Measurements from ENCODE around the gene ZNF479.
"Not testable (repeated sequence)": the region's sequence is repeated elsewhere in the genome, so short reads cannot be mapped to it uniquely, and the experiment has no call there.

Gene ZNF479

DNA sequence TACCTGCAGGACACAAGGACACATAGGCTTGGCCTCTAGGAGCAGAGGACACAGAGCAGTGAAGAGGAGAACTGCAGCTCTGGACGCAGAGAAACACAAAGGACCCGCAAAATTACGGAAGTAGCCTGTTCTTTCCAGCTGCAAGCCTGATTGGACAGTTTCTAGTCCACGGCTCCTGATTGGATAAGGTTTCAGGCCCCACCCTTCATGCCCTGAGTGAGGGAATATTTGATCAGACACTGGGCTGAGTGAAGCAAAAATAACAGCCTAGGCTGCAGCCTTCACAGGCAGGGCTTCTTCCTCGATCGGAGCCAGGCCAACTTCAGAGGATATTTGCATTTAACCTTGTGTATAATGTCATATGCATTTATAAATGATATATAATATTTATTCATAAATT, at the start of gene ZNF479:
ZNF479 (minus strand) TSS at position 101 of the 400 bp plus-strand sequence. CDS start 112 bp downstream, outside the sequence.
- DNase-seq (ENCODE audit: low read depth) = not testable (repeated sequence)

- no peak for DNase-seq (ENCODE audit: low read depth)
Observed at GRCh38 chr7:57182031-57182430, 49.8 kb upstream of the ZNF479 start.

GRCh38 chr7:57181281-57181680, 49.0 kb upstream of the ZNF479 start:
- DNase-seq (ENCODE audit: low read depth) = no peak

DNA sequence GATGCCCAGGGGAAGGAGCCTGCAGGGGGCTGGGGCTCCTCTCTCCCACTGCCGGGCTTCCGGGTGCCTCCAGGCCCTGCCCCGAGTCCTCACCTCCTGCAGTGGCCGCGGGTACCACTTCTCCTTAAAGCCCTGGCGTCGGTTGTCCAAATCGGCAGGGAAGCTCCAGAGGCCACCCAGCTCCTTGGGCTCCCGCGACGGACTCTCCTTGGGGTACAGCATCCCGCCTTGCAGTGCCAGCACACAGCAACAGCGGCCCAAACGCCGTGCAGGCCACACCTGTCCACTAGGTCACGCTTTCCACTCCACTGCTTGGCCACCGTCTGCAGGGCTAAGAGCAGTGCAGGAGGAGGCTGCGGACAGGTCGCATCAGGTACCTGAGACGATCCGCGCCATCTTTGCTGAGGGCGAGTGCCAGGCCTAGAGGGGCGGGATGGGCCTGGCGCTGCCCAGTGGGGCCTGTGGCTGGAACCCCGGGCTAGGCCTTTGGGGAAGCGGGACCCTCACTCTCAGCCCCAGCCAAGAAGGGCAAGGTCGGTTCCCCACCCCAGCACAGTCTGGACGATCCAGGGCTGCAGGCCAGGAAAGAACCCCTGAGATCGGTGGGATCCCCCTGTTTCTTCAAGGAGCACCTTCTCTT, 47.7 kb upstream of the ZNF479 start:
- DNase-seq (ENCODE audit: low read depth) = no peak

- no peak for DNase-seq (ENCODE audit: low read depth)
Observed at GRCh38 chr7:57178768-57179139, 46.5 kb upstream of the ZNF479 start.

GRCh38 chr7:57177856-57178767, 45.9 kb upstream of the ZNF479 start:
- DNase-seq (ENCODE audit: low read depth) = no peak

DNA sequence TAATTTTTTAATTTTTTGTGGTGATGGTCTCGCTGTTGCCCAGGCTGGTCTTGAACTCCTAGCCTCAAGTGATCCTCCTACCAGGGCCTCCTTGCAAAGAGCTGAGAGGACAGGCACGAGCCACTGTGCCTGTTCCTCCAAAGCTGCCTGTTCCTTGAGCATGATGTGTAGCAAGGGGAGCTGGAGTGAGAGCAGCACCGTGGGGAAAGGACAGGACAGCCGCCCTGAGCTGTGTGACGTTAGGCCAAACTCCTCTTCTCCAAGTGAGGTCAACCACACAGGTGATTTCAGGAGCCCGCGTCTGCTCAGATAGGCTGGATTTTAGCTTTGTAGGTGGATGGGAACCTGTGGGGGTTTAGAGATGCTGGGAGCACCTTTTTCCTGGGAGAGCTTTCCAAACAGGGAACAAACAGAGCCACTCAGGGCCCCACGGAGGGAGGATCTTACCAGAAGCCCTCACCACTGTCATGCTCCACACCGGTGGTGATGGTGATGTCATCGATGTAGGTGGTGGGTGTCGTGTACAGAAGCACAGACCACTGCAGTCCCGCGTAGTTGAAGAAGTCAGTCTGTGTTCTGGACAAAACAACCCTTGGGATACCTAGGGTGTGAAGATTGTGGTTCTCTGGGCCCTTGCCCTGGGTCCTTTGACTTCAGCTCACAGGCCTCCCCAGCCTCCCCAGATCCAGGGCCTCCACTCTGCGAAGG, 44.8 kb upstream of the ZNF479 start:
- no peak for DNase-seq (ENCODE audit: low read depth)

DNA sequence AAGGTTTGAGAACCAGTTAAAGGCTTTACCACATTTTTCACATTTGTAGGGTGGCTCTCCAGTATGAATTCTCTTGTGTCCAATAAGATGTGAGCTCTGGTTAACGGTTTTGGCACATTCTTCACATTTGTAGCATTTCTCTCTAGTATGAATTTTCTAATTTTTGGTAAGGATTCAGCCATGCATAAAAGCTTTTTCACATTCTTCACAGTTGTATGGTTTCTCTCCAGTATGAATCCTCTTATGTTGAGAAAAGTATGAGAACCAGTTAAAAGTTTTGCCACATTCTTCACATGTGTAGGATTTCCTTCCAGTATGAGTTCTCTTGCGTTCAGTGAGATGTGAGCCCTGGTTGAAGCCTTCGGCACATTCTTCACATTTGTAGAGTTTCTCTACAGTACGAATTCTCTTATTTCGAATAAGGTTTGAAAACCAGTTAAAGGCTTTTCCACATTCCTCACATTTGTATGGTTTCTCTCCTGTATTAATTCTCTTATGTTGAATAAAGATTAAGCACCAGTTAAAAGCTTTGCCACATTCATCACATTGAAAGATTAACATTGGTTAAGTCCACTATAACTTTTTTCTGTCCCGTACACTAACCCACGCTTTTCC, 33.2 kb upstream of the ZNF479 start:
- DNase-seq (ENCODE audit: low read depth) = no peak

- DNase-seq (ENCODE audit: low read depth) = not testable (repeated sequence)
Observed at GRCh38 chr7:57120123-57120784, 12.0 kb downstream of the ZNF479 start.

Measured in stimulated activated CD8-positive, alpha-beta memory T cell treated with anti-CD3 and anti-CD28 coated beads, Interleukin-12 subunit alpha, Interleukin-12 subunit beta, amount 100 ng/mL, for 1 hour (primary cell).